VCaP (cell line): Measurements from ENCODE around the gene FOXA3.

Experiments used
- H3K27ac ChIP-seq: fragments of 450-650 bp; 2 replicates; pipeline ENCODE4 v1.5.1; 2017
- TF ChIP-seq, protein P1 (sequence below): fragments of 450-650 bp; conservative IDR thresholded peaks from 2 replicates; pipeline ENCODE4 v1.5.1; 2017; ENCODE audit warnings: mild to moderate bottlenecking, moderate library complexity

The FOXA3 gene

DNA sequence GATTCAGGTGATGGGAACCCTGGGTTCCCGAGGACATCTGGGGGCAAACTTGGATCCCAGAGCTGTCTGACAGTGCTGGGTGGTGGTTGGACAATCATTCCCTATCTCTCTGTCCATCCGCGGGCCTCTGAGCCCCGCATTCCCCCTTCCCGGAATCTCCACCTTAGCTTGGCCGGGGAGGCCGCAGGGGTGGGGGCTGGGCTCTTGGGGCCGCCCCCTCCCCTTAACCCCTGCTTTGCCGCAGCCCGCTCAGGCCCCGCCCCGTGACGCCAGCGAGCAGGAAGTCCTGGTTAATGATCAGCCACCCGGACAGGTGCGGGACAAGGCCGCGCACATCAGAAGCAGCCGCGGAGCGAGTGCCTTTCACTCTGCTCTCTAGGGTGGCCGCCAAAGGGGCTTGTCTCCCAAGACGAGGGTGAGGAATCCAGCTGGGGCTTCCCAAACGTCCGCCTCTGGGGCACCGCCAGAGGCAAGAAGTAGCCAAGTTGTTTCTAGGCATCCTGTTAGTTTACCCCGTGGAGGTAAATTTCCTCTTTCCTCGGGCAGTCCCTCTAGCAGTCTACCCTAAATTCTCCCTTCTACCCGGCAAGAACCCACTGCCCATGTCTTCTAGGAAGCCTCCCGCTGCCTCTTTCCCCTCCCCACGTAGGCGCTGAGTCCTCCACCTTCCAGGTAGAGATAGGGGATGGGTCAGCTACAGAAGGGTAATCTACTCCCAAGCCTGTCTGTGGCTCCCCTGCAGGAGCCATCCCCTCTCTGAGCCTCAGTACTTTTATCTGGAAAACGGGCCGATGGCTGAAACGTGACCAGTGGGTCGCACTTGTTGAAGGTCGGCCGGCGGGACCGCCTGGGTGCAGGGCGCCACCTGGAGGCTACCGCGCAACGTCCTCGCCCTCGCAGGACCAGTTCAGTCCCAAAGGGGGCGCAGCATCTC, 18.8 kb downstream of the FOXA3 start:
- H3K27ac ChIP-seq = peak overlapping the region; percentile 98
- TF ChIP-seq, protein P1, sequence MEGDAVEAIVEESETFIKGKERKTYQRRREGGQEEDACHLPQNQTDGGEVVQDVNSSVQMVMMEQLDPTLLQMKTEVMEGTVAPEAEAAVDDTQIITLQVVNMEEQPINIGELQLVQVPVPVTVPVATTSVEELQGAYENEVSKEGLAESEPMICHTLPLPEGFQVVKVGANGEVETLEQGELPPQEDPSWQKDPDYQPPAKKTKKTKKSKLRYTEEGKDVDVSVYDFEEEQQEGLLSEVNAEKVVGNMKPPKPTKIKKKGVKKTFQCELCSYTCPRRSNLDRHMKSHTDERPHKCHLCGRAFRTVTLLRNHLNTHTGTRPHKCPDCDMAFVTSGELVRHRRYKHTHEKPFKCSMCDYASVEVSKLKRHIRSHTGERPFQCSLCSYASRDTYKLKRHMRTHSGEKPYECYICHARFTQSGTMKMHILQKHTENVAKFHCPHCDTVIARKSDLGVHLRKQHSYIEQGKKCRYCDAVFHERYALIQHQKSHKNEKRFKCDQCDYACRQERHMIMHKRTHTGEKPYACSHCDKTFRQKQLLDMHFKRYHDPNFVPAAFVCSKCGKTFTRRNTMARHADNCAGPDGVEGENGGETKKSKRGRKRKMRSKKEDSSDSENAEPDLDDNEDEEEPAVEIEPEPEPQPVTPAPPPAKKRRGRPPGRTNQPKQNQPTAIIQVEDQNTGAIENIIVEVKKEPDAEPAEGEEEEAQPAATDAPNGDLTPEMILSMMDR = peak; percentile 99

DNA sequence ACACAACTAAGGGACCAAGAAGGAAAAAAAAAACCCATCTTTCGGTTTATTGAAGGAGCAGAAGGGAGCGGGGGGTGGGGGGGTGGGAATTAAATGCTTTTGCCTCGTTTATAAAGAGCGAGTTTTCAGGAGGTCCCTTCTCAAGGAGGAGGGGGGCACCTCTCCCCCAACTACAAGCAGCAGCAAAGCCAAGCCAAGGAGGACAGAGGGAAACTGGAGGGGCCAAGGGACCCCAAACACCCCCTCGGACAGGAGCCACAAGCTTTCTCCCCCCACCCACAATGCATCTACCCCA, 19.4 kb downstream of the FOXA3 start:
- peak overlapping the region; percentile 98 for H3K27ac ChIP-seq
- TF ChIP-seq, protein P1 = no peak; the same call in none of the 2 replicates

- TF ChIP-seq, protein P1 = no peak
- peak overlapping the region; percentile 98 for H3K27ac ChIP-seq
These were observed 20.0 kb downstream of the FOXA3 start for GRCh38 chr19:45883881-45884681.

DNA sequence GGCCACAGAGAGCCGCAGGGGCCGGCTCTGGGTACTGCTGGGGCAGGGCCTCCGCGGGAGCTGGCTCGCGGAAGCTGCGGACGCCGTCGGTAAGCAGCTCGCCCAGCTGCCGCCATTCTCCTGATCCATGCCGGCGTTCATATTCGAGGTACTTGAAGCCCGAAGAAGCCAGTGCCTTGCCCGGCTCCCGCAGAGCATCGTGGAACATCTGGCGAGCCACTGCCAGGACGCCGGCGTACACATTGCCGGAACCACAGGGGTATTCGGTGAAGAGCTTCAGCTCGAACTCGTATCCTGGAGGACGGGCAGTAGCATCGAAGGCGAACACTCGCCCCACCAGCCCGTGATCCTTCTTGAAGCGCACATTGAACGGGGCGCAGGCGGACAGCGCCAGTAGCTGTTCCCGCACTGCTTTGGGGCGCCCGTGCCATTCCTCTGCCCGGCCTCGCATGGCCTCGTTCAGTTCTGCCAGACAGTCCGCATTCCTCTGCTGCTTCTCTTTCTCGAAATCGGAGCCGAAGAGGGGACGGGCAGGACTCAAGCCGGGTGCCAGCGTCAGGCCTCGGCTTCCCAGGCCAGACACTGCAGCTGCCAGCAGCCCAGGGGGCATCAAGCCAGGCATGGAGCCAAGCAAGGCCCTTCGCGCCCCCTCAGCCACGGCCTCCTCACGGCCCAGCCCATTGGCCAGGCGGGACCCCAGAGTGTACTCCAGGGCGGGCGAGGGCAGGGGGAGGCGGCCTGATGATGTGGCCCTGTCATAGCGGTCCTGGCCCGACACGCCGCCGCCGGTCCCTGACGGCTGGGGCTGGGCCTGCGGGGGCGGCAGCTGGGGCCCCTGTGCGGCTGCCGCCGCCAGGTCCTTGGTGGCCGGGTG, 20.8 kb downstream of the FOXA3 start:
- TF ChIP-seq, protein P1 = no peak
- H3K27ac ChIP-seq = peak overlapping the region; percentile 98

DNA sequence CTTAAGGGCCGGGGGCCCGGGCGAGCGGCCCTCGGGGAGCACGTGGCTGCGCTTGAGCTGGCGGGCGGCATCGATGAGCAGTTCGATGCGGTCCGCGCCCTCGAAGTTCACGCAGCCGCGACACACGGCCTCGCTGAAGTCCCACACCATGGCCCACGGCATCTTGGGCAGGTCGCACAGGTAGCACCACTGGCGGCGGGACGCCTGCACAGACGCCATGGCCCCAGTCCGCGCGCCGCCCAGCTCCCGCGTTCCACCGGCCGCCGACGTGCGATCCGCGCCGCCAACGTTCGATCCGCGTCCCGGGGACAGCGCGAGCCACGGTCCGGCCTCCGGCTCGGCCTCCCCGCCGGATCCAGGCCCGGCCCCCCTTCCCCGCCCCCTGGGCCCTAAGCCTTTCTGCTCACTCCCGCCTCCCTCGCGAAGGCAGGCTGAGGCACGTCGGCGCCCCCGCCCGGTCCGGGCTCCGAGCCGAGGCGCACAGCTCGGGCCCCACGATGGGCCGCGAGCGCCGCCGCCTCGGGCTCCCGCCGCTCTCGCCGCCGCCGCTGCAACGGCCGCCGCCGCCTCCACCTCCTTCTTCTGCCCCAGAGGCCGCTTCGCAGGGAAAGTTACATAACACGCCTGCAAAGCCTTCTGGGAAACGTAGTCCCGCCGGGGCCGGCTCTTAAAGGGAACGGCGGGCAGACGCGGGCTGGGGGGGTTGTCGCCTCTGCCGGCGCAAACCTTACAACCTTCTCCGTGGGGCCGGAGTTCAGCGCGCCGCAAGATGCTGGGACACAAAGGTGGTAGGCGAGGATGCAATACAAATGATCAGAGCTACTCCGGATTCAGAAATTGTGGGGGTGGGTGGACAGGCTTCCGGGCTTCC, 21.7 kb downstream of the FOXA3 start, which contains the start of gene IRF2BP1:
IRF2BP1 (minus strand) TSS at position 586 of the 871 bp plus-strand sequence; CDS start at position 219, 367 bp downstream.
- TF ChIP-seq, protein P1 = peak; percentile 15; the same call in 1 of the 2 replicates
- H3K27ac ChIP-seq = peak within 1 kb of the TSS; percentile 98

GRCh38 chr19:45886427-45887199, 22.5 kb downstream of the FOXA3 start:
- TF ChIP-seq, protein P1 = no peak
- peak overlapping the region; percentile 98 for H3K27ac ChIP-seq
